GM21737 (cell line): Measurements from ENCODE around the gene UBE2H.
"Not testable (repeated sequence)": the region's sequence is repeated elsewhere in the genome, so short reads cannot be mapped to it uniquely, and the experiment has no call there.

Experiments used
- ATAC-seq: cut with Tn5 transposase; IDR thresholded peaks from one replicate; pipeline ENCODE4 v1.9.1; 2021; ENCODE audit warnings: mild to moderate bottlenecking, moderate library complexity; ENCODE audit not compliant: unreplicated experiment

Gene UBE2H

DNA sequence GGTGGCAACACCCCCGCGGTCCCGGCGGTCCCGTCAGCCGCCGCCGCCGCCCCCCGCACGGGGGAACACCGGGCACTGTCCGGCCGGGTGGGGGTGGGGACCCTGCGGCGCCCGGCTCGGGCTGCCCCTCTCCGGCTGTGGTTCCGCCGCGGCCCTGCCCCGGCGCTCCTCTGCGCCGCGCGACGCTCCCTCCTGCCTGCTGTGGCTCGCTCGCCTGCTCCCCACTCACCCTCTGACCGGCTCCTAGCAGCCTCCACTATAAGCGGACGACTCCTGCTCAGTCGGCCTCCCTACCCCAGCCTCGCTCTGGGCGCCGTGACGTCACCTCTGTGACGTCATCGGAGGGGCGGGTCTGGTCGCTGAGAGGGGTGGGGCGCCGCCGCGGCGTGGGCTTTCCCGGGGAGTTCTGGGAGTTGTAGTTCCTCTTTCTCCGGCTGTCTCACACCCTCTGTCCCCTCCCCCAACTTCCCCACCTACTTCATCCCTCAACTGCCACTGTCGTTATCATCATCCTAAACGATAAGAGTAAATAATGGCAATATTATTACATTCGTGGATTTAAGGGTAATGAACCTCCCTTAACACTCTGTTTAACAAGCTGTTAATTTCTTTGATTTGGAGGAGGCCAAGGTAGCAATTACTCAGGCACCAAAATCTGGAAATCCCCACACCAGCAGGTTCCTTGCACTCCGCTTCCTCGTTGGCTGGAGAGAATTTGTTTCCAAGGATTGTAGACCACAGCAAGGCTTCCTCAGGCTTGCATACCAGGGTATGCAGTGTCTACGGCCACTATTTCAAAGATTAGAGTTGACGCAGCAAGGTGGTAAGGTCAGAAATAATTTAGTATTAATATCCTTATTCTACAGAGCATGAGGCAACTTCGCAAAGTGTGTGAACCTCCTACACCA, at the start of gene UBE2H:
UBE2H (minus strand) TSS at position 308 of the 908 bp plus-strand sequence. CDS start 405 bp downstream, outside the sequence.
- peak; percentile 61 for ATAC-seq

- ATAC-seq, result no peak
Measured at GRCh38 chr7:129998446-129998845, 45.7 kb upstream of the UBE2H start.

DNA sequence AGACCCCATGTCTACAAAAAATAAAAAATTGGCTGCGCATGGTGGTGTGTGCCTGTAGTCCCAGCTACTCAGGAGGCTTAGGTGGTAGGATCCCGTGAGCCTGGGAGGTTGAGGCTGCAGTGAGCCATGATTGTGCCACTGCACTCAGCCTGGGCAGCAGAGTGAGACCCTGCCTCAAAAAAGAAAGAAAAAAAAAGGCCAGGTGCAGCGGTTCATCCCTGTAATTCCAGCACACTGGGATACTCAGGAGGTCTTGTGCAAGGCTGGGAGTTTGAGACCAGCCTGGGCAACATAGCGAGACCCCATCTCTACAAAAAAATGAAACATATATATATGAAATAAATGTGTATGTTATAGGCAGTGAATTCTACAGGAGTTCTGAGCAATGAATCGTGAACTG, 44.5 kb upstream of the UBE2H start:
- no peak for ATAC-seq

DNA sequence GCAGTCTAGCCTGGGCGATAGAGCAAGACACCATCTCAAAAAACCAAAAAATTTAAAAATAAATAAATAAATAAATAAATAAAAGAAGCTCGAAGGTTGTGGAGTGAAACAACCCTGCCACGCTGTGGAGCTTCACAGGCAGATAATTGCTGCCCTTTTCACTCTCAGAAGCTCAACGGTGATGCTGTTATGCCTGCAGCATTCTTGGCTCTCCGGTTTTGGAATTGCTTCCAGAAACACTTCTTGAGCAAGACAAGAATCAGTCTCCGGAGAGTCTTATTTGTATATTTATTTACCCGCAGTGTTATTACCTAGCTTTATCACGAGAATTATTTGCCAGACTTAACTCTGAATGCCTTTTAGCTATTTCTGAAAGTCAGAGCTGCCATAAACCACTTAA, 40.5 kb upstream of the UBE2H start:
- no peak for ATAC-seq

DNA sequence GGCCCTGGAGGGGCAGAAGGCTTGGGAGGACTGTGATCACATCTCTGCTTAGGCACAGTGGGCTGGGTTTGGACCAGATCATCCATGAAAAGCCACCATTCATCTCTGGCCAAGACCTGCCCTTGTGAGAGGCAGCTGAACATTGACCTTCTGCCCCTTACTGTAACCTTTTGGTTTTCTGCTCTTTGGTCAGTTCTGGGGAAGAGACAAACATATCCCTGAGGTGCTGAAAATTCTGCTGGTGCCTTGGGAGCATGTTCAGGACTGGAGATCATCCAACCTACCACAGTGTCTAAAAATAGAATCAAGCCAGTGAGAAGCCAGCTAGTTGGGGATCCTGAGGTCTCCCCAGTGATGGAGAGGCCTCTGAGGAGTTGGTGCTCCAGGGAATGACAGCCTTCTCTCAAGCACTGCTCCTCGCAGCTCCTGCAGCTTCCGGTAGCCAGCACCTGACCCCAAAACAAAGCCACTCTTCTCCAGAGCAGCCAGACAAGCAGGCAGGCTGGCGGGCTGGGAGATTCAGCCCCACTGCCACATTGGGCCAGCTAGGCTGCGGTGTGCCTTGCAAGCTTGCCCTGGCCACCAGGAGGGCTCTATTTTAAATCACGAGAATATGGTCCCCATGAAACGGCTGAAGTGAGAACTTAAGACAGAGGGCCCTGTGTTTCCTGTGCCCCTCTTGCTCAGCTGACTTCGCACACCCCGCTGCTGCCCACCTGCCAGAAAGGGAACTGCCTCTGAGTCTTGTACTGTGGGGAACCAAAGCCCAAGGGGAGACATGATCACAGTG, 37.8 kb upstream of the UBE2H start:
- ATAC-seq, result no peak

DNA sequence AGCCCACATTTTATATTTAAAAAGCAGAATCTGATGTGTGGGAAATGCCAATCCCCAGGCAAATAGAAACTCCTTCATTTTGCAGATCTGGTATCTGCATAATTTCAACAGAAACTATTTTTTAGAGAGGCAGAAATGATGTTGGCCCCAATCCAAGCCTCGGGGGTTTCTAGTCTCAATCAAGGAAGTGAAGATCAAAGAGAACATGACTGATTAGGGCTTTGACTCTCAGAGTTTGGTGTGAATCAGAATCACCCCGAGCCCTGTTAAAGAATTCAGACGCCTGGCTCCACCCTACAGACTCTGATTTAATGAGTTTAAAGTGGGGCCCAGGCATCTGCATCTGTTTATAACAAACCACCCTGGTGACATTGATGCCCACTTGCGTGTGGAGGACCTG, 36.7 kb upstream of the UBE2H start:
- no peak for ATAC-seq

DNA sequence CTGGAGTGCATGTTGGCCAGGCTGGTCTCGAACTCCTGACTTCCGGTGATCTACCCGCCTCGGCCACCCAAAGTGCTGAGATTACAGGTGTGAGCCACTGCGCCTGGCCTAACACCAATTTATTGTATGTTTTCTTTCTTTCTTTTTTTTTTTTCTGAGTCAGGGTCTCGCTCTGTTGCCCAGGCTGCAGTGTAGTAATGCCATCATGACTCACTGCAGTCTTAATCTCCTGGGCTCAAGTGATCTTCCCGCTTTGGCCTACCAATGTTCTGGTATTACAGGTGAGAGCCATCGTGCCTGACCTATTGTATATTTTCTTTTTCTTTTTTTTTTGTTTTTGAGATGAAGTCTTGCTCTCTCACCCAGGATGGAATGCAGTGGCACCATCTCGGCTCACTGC, 33.8 kb upstream of the UBE2H start:
- no peak for ATAC-seq

- no peak for ATAC-seq
Measured at GRCh38 chr7:129980667-129981066, 27.9 kb upstream of the UBE2H start.

DNA sequence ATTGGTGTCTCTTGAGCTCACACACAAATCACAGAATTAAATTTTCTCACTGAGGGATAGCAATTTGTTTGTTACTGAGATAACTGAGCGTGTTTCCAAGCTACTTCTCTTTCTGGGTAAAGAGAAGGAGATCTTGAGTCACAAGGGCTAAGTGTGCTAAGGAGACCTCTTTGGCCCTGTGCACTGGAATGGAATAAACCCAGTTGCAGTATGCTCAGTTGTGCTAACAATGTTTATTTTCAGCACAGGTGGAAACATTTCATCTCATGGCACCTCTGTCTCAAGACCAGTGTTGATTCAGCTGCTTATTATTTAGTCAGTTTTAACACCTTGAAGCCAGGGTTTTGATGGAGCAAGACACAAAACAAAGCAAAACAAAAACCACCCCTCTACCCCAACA, 22.5 kb upstream of the UBE2H start:
- no peak for ATAC-seq

- no peak for ATAC-seq
Measured at GRCh38 chr7:129970816-129971215, 18.1 kb upstream of the UBE2H start.

- no peak for ATAC-seq
Measured at GRCh38 chr7:129969881-129970446, 17.2 kb upstream of the UBE2H start.

- no peak for ATAC-seq
Measured at GRCh38 chr7:129968592-129969383, 16.0 kb upstream of the UBE2H start.

- not testable (repeated sequence) for ATAC-seq
Measured at GRCh38 chr7:129960204-129960475, 7.4 kb upstream of the UBE2H start.

DNA sequence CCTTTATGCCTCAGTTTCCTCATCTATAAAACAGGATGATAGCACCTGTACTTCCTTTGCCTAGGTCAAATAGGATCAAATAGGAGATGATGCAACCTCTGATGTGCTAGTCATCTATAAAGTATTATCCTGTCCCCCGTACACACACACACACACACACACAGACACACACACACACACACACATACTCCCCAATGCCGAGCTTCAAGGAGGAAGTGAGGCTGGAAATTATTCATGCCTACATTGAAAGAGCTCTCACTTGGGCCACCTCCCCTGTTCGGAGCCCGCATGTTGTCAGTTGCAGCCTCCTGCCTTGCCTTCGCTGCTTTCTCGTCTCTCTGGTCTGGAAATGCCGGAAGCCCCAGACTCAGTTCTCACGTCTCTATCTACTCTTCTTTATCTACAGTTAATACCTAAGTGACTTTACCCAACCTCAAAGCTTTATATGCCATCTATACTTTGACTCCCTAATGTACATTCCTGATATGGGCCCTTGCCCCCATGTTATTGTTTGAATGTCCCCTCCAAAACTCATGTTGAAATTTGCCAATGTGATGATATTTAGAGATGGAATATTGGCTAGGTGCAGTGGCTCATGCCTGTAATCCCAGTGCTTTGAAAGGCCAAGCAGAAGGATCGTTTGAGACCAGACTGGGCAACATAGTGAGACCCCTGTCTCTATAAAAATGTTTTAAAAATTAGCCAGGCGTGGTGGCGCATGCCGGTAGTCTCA, 6.9 kb upstream of the UBE2H start:
- no peak for ATAC-seq

DNA sequence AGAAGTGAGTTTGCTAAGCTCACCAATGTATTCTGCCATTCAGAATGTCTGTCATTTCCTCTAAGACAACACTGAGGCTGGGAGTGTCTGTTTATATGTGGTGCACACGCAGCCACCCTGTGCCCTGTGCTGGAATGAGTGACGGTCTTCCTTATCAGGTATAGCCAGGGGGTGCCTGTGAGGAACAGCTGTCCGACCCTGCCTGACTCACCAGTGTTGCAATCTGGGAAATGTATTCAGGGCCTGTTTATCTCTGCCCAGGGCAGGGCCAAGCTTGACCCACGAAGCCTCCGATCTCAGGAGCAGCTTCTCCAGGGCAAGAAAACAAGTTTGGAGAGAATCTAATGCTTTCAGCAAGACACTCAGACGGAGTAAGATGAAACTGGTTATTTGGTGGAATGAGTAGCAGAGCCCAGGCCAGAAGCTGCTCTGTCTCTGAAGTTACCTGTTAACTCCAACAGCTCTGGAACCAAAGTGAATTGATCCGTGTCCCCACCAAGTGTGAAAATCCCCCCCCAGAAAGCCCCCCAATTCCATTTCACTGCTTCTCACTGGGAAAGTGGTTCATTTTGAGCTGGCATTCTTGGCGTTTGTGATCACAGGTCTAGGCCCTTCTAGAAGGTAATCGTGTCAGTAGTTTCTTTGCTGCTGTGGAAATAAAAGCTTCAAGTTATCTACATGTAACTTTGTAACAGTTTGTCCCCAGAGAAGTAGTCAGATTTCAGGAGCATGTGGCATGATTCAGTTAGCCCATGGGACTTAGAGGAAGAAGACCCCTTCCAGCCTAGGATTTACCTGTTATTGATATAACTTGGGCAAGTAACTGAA, 6.1 kb upstream of the UBE2H start:
- ATAC-seq, result no peak

DNA sequence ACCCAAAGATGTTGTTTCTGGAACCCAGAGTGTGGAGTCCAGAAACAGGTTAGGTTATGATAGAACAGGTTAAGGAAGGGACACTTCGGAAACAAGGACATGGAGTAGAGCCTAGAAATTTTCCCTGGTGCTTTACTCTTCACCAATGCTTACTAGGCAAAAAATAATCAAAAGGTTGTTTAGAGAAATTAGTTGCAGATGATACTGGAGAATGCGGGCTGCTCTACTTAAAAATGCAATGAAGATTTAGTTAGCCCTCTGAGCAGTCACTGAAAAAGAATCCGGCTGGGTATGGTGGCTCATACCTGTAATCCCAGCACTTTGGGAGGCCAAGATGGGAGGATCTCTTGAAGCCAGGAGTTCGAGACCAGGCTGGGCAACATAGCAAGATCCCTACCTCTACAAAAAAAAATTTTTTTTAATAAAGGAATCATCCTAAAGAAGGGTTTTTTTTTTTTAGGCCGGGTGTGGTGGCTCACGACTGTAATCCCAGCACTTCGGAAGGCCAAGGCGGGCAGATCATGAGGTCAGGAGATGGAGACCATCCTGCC, 3.3 kb upstream of the UBE2H start:
- ATAC-seq, result no peak

GRCh38 chr7:129952086-129952652, 591 bp downstream of the UBE2H start:
- peak; percentile 20 for ATAC-seq

DNA sequence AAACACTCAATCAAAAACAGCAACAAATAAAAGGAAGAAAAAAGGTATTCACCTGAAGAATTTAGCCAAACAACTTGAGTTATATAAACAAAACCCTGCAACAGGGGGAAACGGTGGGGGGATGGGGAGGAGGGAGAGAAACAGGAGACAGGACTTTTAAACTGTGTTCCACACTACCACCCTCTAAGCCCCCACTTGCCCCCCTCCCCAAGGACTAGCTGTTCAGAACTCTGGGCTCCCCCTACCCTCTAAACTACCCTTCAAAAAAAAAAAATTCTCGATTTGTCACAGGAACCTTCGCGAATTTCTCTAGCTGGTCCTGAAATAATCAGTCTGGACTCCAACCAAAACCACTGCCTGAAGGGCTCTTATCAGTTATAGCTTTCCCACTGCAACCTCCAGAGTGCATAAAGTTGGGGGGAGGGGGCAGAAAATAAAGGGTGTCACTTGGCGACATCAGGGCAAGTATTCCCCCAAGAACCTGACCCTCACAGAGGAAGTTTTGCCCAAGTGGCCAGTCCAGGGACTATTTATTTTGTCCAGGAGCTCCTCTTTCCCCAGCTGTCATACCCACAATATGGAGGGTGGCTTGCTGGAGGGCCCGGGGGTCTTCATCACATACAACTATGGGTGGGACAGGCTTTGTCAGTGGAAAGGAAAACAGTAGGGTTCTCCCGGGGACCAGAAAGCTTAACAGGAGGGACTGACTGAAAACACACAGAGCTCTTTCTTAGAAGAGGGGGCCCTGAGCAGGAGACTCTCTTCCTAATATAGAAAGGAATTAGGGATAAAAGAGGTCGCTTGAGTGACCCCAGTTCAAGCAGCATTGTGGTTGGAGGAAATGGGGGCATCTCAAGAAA, 1.3 kb downstream of the UBE2H start:
- ATAC-seq, result no peak
